HCT116 (cell line): Measurements from ENCODE around the gene PLA2R1. TPM values are rescaled to one million over a fixed set of nuclear protein-coding genes. Genes with fewer than 3 reads are reported as not detected.
A peak's percentile ranks its signal among the peaks of the same experiment; 100 is the strongest.

Source experiments
- ATAC-seq: fragments of 200-7000 bp; cut with Tn5 transposase; 2 replicates; pipeline ENCODE4 v1.9.1; 2020; ENCODE audit warnings: mild to moderate bottlenecking, moderate library complexity
- BruUV-seq: library from RNA; stranded (reverse); fragments of 400-500 nt; replicated peaks from 2 replicates; lab custom pipeline; 2021; lab: Mats Ljungman, UMichigan
- CTCF ChIA-PET: fragments of 300-600 bp; sonication (Branson Sonifier 250); formaldehyde crosslinking; loops from one replicate; lab custom pipeline; 2021; ENCODE audit warnings: antibody characterized with exemption; lab: Charles Lee
- POLR2A ChIA-PET: fragments of 300-600, 350-600 bp; sonication (Branson Sonifier 250); formaldehyde crosslinking; loops from one replicate; lab custom pipeline; 2021; ENCODE audit warnings: antibody characterized with exemption; lab: Charles Lee
- RAD21 ChIA-PET, 2 experiments: fragments of 300-600 bp; sonication (Branson Sonifier 250); formaldehyde crosslinking; loops; one replicate each; lab custom pipeline; 2023; ENCODE audit warnings: low total read pairs in 2 of 2; ENCODE audit not compliant: uncharacterized antibody in 2 of 2, unreplicated experiment in 2 of 2, low non-redundant PET in 1 of 2; lab: Charles Lee
- DNase-seq: peaks from one replicate; pipeline ENCODE4 v3.0.0-alpha.2; 2010; ENCODE audit warnings: low read depth, low spot score
- H2AFZ ChIP-seq: fragments of 200-600 bp; shearing (Covaris generic), sonication (generic); 2 replicates; pipeline ENCODE4 v1.6.1; 2017; ENCODE audit warnings: low read depth, mixed run types, mixed read lengths, antibody characterized with exemption, low read length; ENCODE audit not compliant: poor library complexity, severe bottlenecking
- H3K27ac ChIP-seq: 2 replicates; pipeline ENCODE4 v1.5.1; 2012; ENCODE audit warnings: low read depth, low read length
- H3K27me3 ChIP-seq: fragments of 200-600 bp; sonication (generic); 2 replicates; pipeline ENCODE4 v1.6.1; 2016; ENCODE audit warnings: mixed run types, low read length, mixed read lengths; ENCODE audit not compliant: insufficient read depth
- H3K36me3 ChIP-seq, 2 experiments: fragments of 200-500 bp in 1 of 2; fragments of 200-600 bp in 1 of 2; sonication (Bioruptor generic) in 1 of 2; sonication (generic) in 1 of 2; 2 replicates each; pipeline versions ENCODE4 v1.5.1 to v1.6.1; 2014 to 2016; ENCODE audit warnings: low read length in 2 of 2, inconsistent platforms in 1 of 2, mixed read lengths in 1 of 2, mixed run types in 1 of 2; ENCODE audit not compliant: insufficient read depth in 2 of 2, control insufficient read depth in 1 of 2
- H3K4me1 ChIP-seq, 2 experiments: fragments of 200-600 bp in 1 of 2; sonication (generic) in 1 of 2; 2 replicates each; pipeline versions ENCODE4 v1.5.1 to v1.6.1; 2012 to 2017; ENCODE audit warnings: low read length in 2 of 2, inconsistent platforms in 1 of 2, mild to moderate bottlenecking in 1 of 2, mixed read lengths in 1 of 2, mixed run types in 1 of 2, moderate library complexity in 1 of 2; ENCODE audit not compliant: insufficient read depth in 2 of 2, control insufficient read depth in 1 of 2
- H3K4me2 ChIP-seq: fragments of 200-600 bp; sonication (generic); 2 replicates; pipeline ENCODE4 v1.6.1; 2017; ENCODE audit warnings: mixed run types, low read length, mixed read lengths
- H3K4me3 ChIP-seq, 2 experiments: fragments of 200-600 bp in 1 of 2; sonication (generic) in 1 of 2; replicated peaks in 1 of 2; 2 replicates each; pipeline ENCODE4 v1.5.1; 2011 to 2016; ENCODE audit warnings: low read length in 2 of 2, control low read depth in 1 of 2, low read depth in 1 of 2, mild to moderate bottlenecking in 1 of 2, mixed read lengths in 1 of 2, mixed run types in 1 of 2
- H3K79me2 ChIP-seq: fragments of 200-600 bp; sonication (generic); 2 replicates; pipeline ENCODE4 v1.6.1; 2017; ENCODE audit warnings: mild to moderate bottlenecking, mixed run types, low read length, moderate library complexity, mixed read lengths; ENCODE audit not compliant: insufficient read depth
- H3K9ac ChIP-seq: fragments of 200-600 bp; sonication (generic); 2 replicates; pipeline ENCODE4 v1.6.1; 2016; ENCODE audit warnings: low read length, mixed read lengths
- H3K9me2 ChIP-seq: fragments of 200-600 bp; sonication (generic), shearing (Covaris generic); 2 replicates; pipeline ENCODE4 v1.6.1; 2017; ENCODE audit warnings: mixed run types, mild to moderate bottlenecking, moderate library complexity; ENCODE audit not compliant: insufficient read depth
- H3K9me3 ChIP-seq, 2 experiments: fragments of 200-500 bp in 1 of 2; fragments of 200-600 bp in 1 of 2; sonication (Bioruptor generic) in 1 of 2; sonication (generic) in 1 of 2; 2 replicates each; pipeline ENCODE4 v1.6.1; 2014 to 2017; ENCODE audit warnings: low read length in 2 of 2, mixed read lengths in 2 of 2, inconsistent platforms in 1 of 2, low read depth in 1 of 2, mild to moderate bottlenecking in 1 of 2, mixed run types in 1 of 2, moderate library complexity in 1 of 2; ENCODE audit not compliant: control insufficient read depth in 1 of 2, insufficient read depth in 1 of 2
- H4K20me1 ChIP-seq: fragments of 200-600 bp; sonication (generic), shearing (Covaris generic); 2 replicates; pipeline ENCODE4 v1.6.1; 2017; ENCODE audit warnings: mixed run types, mild to moderate bottlenecking, moderate library complexity; ENCODE audit not compliant: insufficient read depth
- CBX3 ChIP-seq: IDR thresholded peaks from 2 replicates; pipeline ENCODE4 v1.6.1; 2012; ENCODE audit warnings: low read depth
- CEBPB ChIP-seq: IDR thresholded peaks from 2 replicates; pipeline ENCODE4 v1.6.1; 2012; ENCODE audit warnings: low read depth
- EGR1 ChIP-seq: IDR thresholded peaks from 2 replicates; pipeline ENCODE4 v1.6.1; 2012; ENCODE audit warnings: low read depth
- EZH2 ChIP-seq: fragments of 200-600 bp; sonication (generic); IDR thresholded peaks from 2 replicates; pipeline ENCODE4 v1.6.1; 2017; ENCODE audit warnings: antibody characterized with exemption, mixed run types
- EZH2phosphoT487 ChIP-seq: fragments of 200-600 bp; IDR thresholded peaks from 2 replicates; pipeline ENCODE4 v1.6.1; 2018; ENCODE audit warnings: antibody characterized with exemption, borderline replicate concordance
- POLR2A ChIP-seq: IDR thresholded peaks from 2 replicates; pipeline ENCODE4 v1.7.0; 2011; ENCODE audit warnings: borderline replicate concordance; ENCODE audit not compliant: insufficient read depth, insufficient read length; ENCODE audit errors: extremely low read depth
- RAD21 ChIP-seq: IDR thresholded peaks from 2 replicates; pipeline ENCODE4 v1.6.1; 2012; ENCODE audit warnings: low read depth, mild to moderate bottlenecking
- SIN3A ChIP-seq: IDR thresholded peaks from 2 replicates; pipeline ENCODE4 v1.6.1; 2012; ENCODE audit warnings: low read depth
- SP1 ChIP-seq: IDR thresholded peaks from 2 replicates; pipeline ENCODE4 v1.6.1; 2012; ENCODE audit warnings: low read depth
- SRF ChIP-seq: IDR thresholded peaks from 2 replicates; pipeline ENCODE4 v1.6.1; 2012; ENCODE audit warnings: low read depth
- TCF7L2 ChIP-seq: IDR thresholded peaks from 2 replicates; pipeline ENCODE4 v1.7.0; 2011; ENCODE audit warnings: borderline replicate concordance, inconsistent platforms; ENCODE audit not compliant: insufficient read depth, insufficient read length; ENCODE audit errors: extremely low read depth
- ZFX ChIP-seq: fragments of 450-650 bp; IDR thresholded peaks from 2 replicates; pipeline ENCODE4 v1.6.1; 2017
- ZNF274 ChIP-seq: fragments of 200-500 bp; sonication (Bioruptor generic); IDR thresholded peaks from 2 replicates; pipeline ENCODE4 v1.6.1; 2014; ENCODE audit warnings: mild to moderate bottlenecking, low read depth, low read length, inconsistent platforms
- intact Hi-C: fragments of 100-400 bp; cut with micrococcal nuclease; formaldehyde crosslinking; loops from 2 replicates; pipeline ENCODE4 v1.10.0; 2022
- total RNA-seq: library from RNA; stranded (reverse); gene quantifications from one replicate; pipeline ENCODE4 v1.2.1, GENCODE V29; 2021; ENCODE audit not compliant: unreplicated experiment
- TF ChIP-seq, protein P1 (sequence below): IDR thresholded peaks from 2 replicates; pipeline ENCODE4 v1.6.1; 2011; ENCODE audit warnings: mild to moderate bottlenecking, low read length, moderate library complexity; ENCODE audit not compliant: insufficient replicate concordance; ENCODE audit errors: extremely low read depth
- TF ChIP-seq, protein P2 (sequence below), 3 experiments: fragments of 200-600 bp in 1 of 3; sonication (generic) in 1 of 3; IDR thresholded peaks in 2 of 3; conservative IDR thresholded peaks in 1 of 3; 2 replicates each; pipeline ENCODE4 v1.5.1; 2012 to 2017; ENCODE audit warnings: low read depth in 2 of 3, low read length in 2 of 3, antibody characterized with exemption in 1 of 3, borderline replicate concordance in 1 of 3, control low read depth in 1 of 3, mild to moderate bottlenecking in 1 of 3, mixed read lengths in 1 of 3, mixed run types in 1 of 3, moderate library complexity in 1 of 3; ENCODE audit not compliant: insufficient read depth in 1 of 3
- TF ChIP-seq, protein P3 (sequence below): IDR thresholded peaks from 2 replicates; pipeline ENCODE4 v1.6.1; 2012

The PLA2R1 gene
- total RNA-seq, 1 experiment from 2014 or later: 0.34 TPM

DNA sequence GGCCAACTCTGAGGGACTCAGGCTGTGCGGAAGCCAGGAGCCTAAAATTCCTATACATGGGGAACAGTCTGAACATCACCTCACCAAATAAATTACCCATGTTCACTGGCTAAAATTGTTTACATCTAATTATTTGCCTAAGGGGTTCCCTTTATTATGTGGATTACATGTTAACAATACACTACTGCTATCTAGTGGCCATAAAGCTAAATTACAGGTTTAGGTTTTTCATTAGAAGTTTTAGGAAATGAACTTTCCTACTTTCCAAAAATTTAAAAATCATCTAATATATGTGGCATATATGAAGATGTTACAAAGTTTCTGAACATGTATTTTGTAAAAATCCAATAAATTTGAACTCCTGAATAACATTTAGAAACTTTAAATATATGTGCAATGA lies 40.3 kb downstream of the PLA2R1 start:
- no peaks in the 10 kb centered on the region for H3K79me2 ChIP-seq
- H3K4me2 ChIP-seq: no peak overlapping the region
- no peak overlapping the region for H2AFZ ChIP-seq
- no TSS peak for BruUV-seq
- H3K9me3 ChIP-seq: no peaks in the 10 kb centered on the region
- TF ChIP-seq CBX3: 0 out of 2 replicates have a peak, but pooled peaks have one; percentile 28
- TF ChIP-seq, protein P1, sequence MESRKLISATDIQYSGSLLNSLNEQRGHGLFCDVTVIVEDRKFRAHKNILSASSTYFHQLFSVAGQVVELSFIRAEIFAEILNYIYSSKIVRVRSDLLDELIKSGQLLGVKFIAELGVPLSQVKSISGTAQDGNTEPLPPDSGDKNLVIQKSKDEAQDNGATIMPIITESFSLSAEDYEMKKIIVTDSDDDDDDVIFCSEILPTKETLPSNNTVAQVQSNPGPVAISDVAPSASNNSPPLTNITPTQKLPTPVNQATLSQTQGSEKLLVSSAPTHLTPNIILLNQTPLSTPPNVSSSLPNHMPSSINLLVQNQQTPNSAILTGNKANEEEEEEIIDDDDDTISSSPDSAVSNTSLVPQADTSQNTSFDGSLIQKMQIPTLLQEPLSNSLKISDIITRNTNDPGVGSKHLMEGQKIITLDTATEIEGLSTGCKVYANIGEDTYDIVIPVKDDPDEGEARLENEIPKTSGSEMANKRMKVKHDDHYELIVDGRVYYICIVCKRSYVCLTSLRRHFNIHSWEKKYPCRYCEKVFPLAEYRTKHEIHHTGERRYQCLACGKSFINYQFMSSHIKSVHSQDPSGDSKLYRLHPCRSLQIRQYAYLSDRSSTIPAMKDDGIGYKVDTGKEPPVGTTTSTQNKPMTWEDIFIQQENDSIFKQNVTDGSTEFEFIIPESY: no peak
- no peak for TF ChIP-seq SIN3A
- TF ChIP-seq, protein P2, sequence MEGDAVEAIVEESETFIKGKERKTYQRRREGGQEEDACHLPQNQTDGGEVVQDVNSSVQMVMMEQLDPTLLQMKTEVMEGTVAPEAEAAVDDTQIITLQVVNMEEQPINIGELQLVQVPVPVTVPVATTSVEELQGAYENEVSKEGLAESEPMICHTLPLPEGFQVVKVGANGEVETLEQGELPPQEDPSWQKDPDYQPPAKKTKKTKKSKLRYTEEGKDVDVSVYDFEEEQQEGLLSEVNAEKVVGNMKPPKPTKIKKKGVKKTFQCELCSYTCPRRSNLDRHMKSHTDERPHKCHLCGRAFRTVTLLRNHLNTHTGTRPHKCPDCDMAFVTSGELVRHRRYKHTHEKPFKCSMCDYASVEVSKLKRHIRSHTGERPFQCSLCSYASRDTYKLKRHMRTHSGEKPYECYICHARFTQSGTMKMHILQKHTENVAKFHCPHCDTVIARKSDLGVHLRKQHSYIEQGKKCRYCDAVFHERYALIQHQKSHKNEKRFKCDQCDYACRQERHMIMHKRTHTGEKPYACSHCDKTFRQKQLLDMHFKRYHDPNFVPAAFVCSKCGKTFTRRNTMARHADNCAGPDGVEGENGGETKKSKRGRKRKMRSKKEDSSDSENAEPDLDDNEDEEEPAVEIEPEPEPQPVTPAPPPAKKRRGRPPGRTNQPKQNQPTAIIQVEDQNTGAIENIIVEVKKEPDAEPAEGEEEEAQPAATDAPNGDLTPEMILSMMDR (IDR thresholded peaks at IDR 0.05 in 2 of 3, conservative IDR thresholded peaks at IDR 0.05 in 1 of 3; ENCODE audit: borderline replicate concordance in 1 of 3, insufficient read depth in 1 of 3, low read depth in 2 of 3, low read length in 2 of 3): peak; percentile 31 to 71 (median 44); a peak in 3 of 6 replicates
- TF ChIP-seq EZH2phosphoT487: no peak
- TF ChIP-seq ZNF274: no peak
- no peak for TF ChIP-seq EZH2
- TF ChIP-seq RAD21: peak; percentile 55
- no peak for TF ChIP-seq POLR2A
- TF ChIP-seq EGR1: no peak
- no peak for TF ChIP-seq TCF7L2
- no peak for TF ChIP-seq ZFX
- TF ChIP-seq, protein P3, sequence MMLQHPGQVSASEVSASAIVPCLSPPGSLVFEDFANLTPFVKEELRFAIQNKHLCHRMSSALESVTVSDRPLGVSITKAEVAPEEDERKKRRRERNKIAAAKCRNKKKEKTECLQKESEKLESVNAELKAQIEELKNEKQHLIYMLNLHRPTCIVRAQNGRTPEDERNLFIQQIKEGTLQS: no peak
- no peak for TF ChIP-seq CEBPB
- TF ChIP-seq SRF: no peak
- TF ChIP-seq SP1: no peak
- H4K20me1 ChIP-seq: no peaks in the 10 kb centered on the region
- no peak overlapping the region for H3K4me3 ChIP-seq
- H3K27me3 ChIP-seq: no peaks in the 10 kb centered on the region
- DNase-seq: no peak
- H3K36me3 ChIP-seq: no peaks in the 10 kb centered on the region
- ChIA-PET RAD21 (no interaction called here), POLR2A (no interaction called here), CTCF (interaction anchor here (0.9 to 1.6 kb wide), 4 partner anchors 18 to 464 kb away, joined by 3 to 6 read pairs (median 4); no protein-coding TSS in a partner anchor)
- intact Hi-C loops: no loop called here
- no peaks in the 10 kb centered on the region for H3K4me1 ChIP-seq
- no peaks in the 10 kb centered on the region for H3K9me2 ChIP-seq
- no peak overlapping the region for H3K9ac ChIP-seq
- no peak; the same call in 1 of the 2 replicates for ATAC-seq
- no peak overlapping the region for H3K27ac ChIP-seq
